Natural killer cell (primary cell): Measurements from ENCODE around the gene ODF2. TPM values are rescaled to one million over a fixed set of nuclear protein-coding genes. Genes with fewer than 3 reads are reported as not detected.
"Not testable (repeated sequence)": the region's sequence is repeated elsewhere in the genome, so short reads cannot be mapped to it uniquely, and the experiment has no call there.

Experiments
- ATAC-seq, 3 donors: fragments of 150-1000 bp in 2 of 3; fragments of 200-7000 bp in 1 of 3; cut with Tn5 transposase; 1 replicate in 1 of 3; 2 replicates in 2 of 3; pipeline ENCODE4 v1.10.0; 2021; ENCODE audit warnings: mild to moderate bottlenecking in 2 of 3, moderate library complexity in 2 of 3
- DNase-seq, 2 donors: peaks; one replicate each; pipeline versions ENCODE4 v3.0.0 to v3.0.0-alpha.2; 2013 to 2021; ENCODE audit warnings: mixed read lengths in 1 of 2
- H3K27ac ChIP-seq: one replicate; pipeline ENCODE4 v1.5.1; 2013; ENCODE audit warnings: mild to moderate bottlenecking, low read length
- H3K27me3 ChIP-seq: one replicate; pipeline ENCODE4 v1.6.1; 2013; ENCODE audit warnings: low read length; ENCODE audit not compliant: control insufficient read depth, insufficient read depth
- H3K36me3 ChIP-seq: one replicate; pipeline ENCODE4 v1.6.1; 2013; ENCODE audit warnings: low read length; ENCODE audit not compliant: control insufficient read depth, insufficient read depth
- H3K4me1 ChIP-seq: one replicate; pipeline ENCODE4 v1.6.1; 2013; ENCODE audit warnings: low read length; ENCODE audit not compliant: control insufficient read depth, insufficient read depth
- H3K4me3 ChIP-seq: one replicate; pipeline ENCODE4 v1.5.1; 2013; ENCODE audit warnings: low read length
- H3K9me3 ChIP-seq: one replicate; pipeline ENCODE4 v1.6.1; 2013; ENCODE audit warnings: low read length; ENCODE audit not compliant: control insufficient read depth, insufficient read depth
- H3K27ac Mint-ChIP-seq, 2 donors: one replicate each; pipeline ENCODE4 v1.8.0; 2022; ENCODE audit warnings: mild to moderate bottlenecking in 2 of 2, mixed read lengths in 2 of 2, moderate library complexity in 1 of 2
- H3K27me3 Mint-ChIP-seq, 2 donors: one replicate each; pipeline ENCODE4 v1.8.0; 2022; ENCODE audit warnings: low read depth in 2 of 2, mixed read lengths in 2 of 2
- H3K36me3 Mint-ChIP-seq: one replicate; pipeline ENCODE4 v1.8.0; 2022; ENCODE audit warnings: mixed read lengths
- H3K4me1 Mint-ChIP-seq, 2 donors: one replicate each; pipeline ENCODE4 v1.8.0; 2022; ENCODE audit warnings: mixed read lengths in 2 of 2
- H3K4me3 Mint-ChIP-seq: one replicate; pipeline ENCODE4 v1.8.0; 2022; ENCODE audit warnings: mild to moderate bottlenecking, moderate library complexity, mixed read lengths
- H3K9me3 Mint-ChIP-seq, 2 donors: one replicate each; pipeline ENCODE4 v1.8.0; 2022; ENCODE audit warnings: mixed read lengths in 2 of 2
- WGBS: methylation state at CpG from one replicate; pipeline ENCODE4 v1.1.7; 2013; ENCODE audit warnings: missing lambda C conversion rate; ENCODE audit not compliant: insufficient coverage; 5-methylcytosine and 5-hydroxymethylcytosine counted together
- intact Hi-C: fragments of 100-400 bp; cut with micrococcal nuclease; formaldehyde crosslinking; loops from one replicate; pipeline ENCODE4 v1.14.2; 2022
- total RNA-seq, 4 donors: library from RNA; stranded (reverse); fragments of 120-200 nt in 1 of 4; gene quantifications; one replicate each; pipeline versions ENCODE4 v1.2.3 to v1.2.4, GENCODE V29; 2013 to 2022
- TF ChIP-seq, protein P1 (sequence below): fragments of 200-600 bp; IDR thresholded peaks from one replicate; pipeline ENCODE4 v1.8.0; 2022; ENCODE audit warnings: antibody characterized with exemption

The ODF2 gene
- total RNA-seq, 3 donors from 2014 or later (not counting 1 experiment from before 2014, with no cell fraction given), result 36.4 to 44.4 (median 37.5) TPM

DNA sequence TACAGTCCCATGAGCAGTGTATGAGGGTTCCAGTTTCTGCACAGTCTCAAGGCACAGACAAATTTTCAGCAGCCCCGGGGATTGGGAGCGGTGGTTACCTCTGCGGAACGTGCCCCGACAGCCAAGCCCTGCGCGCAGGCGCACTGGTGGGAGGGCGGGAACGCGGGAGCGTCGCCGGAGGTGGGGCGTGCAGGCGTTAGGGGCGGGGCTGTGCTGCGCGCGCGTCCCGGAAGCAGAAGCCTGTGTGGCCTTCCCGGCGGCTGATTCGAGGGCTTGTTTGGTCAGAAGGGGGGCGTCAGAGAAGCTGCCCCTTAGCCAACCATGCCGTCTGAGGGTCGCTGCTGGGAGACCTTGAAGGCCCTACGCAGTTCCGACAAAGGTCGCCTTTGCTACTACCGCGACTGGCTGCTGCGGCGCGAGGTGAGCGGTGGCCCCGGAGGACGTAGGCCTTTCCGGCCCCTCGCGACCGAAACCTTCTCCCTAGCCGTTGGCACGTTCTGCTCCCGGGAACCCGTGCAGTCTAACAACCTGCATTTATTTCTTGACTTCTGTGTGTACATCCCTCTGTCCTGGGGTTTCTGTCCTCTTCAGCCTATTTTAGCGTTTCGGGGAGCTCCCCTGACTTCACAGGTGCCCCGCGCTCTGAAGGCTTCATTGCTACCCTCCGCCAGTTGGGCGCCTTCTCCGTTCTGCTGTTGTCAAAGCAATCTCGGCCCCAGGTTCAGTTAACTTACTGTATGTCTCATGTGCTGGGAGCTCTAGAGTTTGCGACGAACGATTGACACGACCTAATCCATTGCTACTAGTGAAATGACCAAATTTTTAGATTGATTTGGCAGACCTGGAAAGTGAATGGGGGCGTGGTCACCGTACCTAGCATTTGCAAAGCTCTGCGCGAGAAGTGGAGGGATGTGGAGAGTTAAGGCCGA, 48.9 kb downstream of the ODF2 start, which contains the start of gene GLE1:
TSS of gene GLE1 (plus strand) at position 235 of the 929 bp plus-strand sequence. CDS start at position 322, 87 bp downstream.
- WGBS, result under 1% methylated on average over 64 of the region's 64 CpGs
- Mint-ChIP-seq H3K4me3 (peak within 1 kb of the TSS; percentile 98), H3K27ac (peak within 1 kb of the TSS; percentile 95), H3K4me1 (peaks cover 29 to 40% of the 10 kb centered on the region in 2 donors), H3K36me3 (peaks cover 11% of the 10 kb centered on the region), H3K27me3 (no peaks in the 10 kb centered on the region), H3K9me3 (no peaks in the 10 kb centered on the region)
- Histone ChIP-seq H3K4me3 (peak within 1 kb of the TSS; percentile 81), H3K9me3 (no peaks in the 10 kb centered on the region), H3K27me3 (no peaks in the 10 kb centered on the region), H3K36me3 (peaks cover 21% of the 10 kb centered on the region), H3K27ac (peak within 1 kb of the TSS; percentile 79), H3K4me1 (peaks cover 16% of the 10 kb centered on the region)
- intact Hi-C loops, result loop anchor here (2.0 kb wide), 2 partner anchors 48 kb away; partner anchors contain the start of genes ODF2 and SPTAN1
- ATAC-seq, result peak; percentile 97 to 98 (median 97)
- TF ChIP-seq, protein P1, sequence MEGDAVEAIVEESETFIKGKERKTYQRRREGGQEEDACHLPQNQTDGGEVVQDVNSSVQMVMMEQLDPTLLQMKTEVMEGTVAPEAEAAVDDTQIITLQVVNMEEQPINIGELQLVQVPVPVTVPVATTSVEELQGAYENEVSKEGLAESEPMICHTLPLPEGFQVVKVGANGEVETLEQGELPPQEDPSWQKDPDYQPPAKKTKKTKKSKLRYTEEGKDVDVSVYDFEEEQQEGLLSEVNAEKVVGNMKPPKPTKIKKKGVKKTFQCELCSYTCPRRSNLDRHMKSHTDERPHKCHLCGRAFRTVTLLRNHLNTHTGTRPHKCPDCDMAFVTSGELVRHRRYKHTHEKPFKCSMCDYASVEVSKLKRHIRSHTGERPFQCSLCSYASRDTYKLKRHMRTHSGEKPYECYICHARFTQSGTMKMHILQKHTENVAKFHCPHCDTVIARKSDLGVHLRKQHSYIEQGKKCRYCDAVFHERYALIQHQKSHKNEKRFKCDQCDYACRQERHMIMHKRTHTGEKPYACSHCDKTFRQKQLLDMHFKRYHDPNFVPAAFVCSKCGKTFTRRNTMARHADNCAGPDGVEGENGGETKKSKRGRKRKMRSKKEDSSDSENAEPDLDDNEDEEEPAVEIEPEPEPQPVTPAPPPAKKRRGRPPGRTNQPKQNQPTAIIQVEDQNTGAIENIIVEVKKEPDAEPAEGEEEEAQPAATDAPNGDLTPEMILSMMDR, result no peak
- DNase-seq, result peak; percentile 98 to 99

DNA sequence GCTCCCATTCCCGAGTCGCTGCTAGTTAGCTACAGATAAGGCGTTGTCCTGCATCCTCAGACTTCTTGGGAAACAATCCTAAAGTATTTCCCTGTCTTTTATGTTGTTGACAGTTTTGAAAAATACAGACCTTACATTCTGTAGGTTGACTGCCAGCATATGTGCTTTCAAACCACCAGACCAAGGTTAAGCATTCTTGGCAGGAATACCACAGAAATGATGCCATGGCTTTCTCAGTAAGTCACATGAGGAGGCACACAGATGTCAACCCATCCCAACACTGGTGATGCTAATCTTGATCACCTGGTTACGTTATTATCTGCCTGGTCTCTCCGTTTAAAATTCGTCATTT, 49.6 kb downstream of the ODF2 start:
- no peaks in the 10 kb centered on the region for H3K27me3 Mint-ChIP-seq
- H3K27ac ChIP-seq, result peak overlapping the region; percentile 79
- H3K27ac Mint-ChIP-seq, result peak overlapping the region; percentile 95
- ATAC-seq (no peak), DNase-seq (no peak)
- peaks cover 16% of the 10 kb centered on the region for H3K36me3 ChIP-seq
- TF ChIP-seq, protein P1, result no peak
- peaks cover 5% of the 10 kb centered on the region for H3K36me3 Mint-ChIP-seq
- no peaks in the 10 kb centered on the region for H3K9me3 Mint-ChIP-seq
- no peaks in the 10 kb centered on the region for H3K9me3 ChIP-seq
- peaks cover 16% of the 10 kb centered on the region for H3K4me1 ChIP-seq
- no peaks in the 10 kb centered on the region for H3K27me3 ChIP-seq
- intact Hi-C loops, result loop anchor here (2.0 kb wide), 2 partner anchors 47 to 49 kb away; partner anchors contain the start of genes ODF2 and SPTAN1
- H3K4me3 Mint-ChIP-seq, result peak overlapping the region; percentile 98
- 44% methylated on average over 6 of the region's 6 CpGs for WGBS
- peaks cover 29 to 40% of the 10 kb centered on the region in 2 donors for H3K4me1 Mint-ChIP-seq
- peak overlapping the region; percentile 81 for H3K4me3 ChIP-seq

DNA sequence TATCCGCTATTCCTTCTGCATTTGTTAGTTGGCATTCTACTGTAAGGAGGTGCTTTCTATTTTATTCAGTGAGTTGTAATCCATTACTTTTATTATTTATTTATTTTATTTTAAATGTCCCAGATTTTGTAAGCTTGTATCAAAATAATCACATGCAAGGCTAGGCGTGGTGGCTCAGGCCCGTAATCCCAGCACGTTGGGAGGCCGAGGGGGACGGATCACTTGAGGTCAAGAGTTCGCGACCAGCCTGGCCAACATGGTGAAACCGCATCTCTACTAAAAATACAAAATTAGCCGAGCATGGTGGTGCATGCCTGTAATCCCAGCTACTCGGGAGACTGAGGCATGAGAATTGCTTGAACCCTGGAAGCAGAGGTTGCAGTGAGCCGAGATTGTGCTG, 50.1 kb downstream of the ODF2 start:
- peaks cover 29 to 40% of the 10 kb centered on the region in 2 donors for H3K4me1 Mint-ChIP-seq

DNA sequence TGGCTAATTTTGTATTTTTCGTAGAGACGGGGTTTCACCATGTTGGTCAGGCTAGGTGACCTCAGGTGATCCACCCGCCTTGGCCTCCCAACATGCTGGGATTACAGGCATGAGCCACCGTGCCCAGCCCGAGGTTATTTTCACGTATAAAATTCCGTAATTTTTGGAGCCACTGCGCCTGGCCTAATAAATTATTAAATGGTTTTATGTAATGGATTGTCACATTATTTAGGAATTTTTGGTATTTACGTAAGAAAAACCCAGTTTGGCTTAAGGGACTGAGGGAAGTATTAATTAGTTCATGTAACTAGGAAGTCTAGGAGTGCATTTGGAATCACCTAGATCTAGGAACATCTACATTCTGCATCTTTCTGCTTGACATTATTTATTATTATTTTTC, 57.0 kb downstream of the ODF2 start:
- no peak overlapping the region for H3K4me3 ChIP-seq
- Mint-ChIP-seq H3K9me3 (no peaks in the 10 kb centered on the region), H3K36me3 (peaks cover 9% of the 10 kb centered on the region), H3K27ac (peak overlapping the region; percentile 70 to 76), H3K4me1 (peaks cover 22 to 30% of the 10 kb centered on the region in 2 donors), H3K27me3 (no peaks in the 10 kb centered on the region), H3K4me3 (no peak overlapping the region)
- H3K27me3 ChIP-seq, result no peaks in the 10 kb centered on the region
- H3K27ac ChIP-seq, result peak overlapping the region; percentile 11
- intact Hi-C loops, result loop anchor here (2.0 kb wide), 1 partner anchor 74 kb away; no protein-coding TSS in a partner anchor
- H3K4me1 ChIP-seq, result peaks cover 25% of the 10 kb centered on the region
- H3K36me3 ChIP-seq, result peaks cover 46% of the 10 kb centered on the region
- DNase-seq, result no peak
- TF ChIP-seq, protein P1, result no peak
- 95% methylated on average over 9 of the region's 9 CpGs for WGBS
- no peak for ATAC-seq
- H3K9me3 ChIP-seq, result no peaks in the 10 kb centered on the region

More for the DNA sequence above, 50.1 kb downstream of the ODF2 start:
- DNase-seq, H3K27me3 ChIP-seq, H3K27ac ChIP-seq, H3K4me3 ChIP-seq, H3K9me3 ChIP-seq, ATAC-seq, H3K9me3 Mint-ChIP-seq, H3K36me3 Mint-ChIP-seq, H3K27me3 Mint-ChIP-seq: not testable (repeated sequence)
- Histone ChIP-seq H3K4me1 (peaks cover 19% of the 10 kb centered on the region), H3K36me3 (peaks cover 16% of the 10 kb centered on the region)
- intact Hi-C loops, result loop anchor here (2.0 kb wide), 2 partner anchors 47 to 49 kb away; partner anchors contain the start of genes ODF2 and SPTAN1
- Mint-ChIP-seq H3K4me3 (peak overlapping the region; percentile 98), H3K27ac (peak overlapping the region; percentile 95)
- WGBS, result 94% methylated on average over 11 of the region's 12 CpGs
